WTC11 (cell line): ENCODE data around the gene RPS6KB2. TPM values are rescaled to one million over a fixed set of nuclear protein-coding genes. Genes with fewer than 3 reads are reported as not detected.

Source experiments
- ATAC-seq: fragments of 200-7000 bp; cut with Tn5 transposase; 2 replicates; pipeline ENCODE4 v1.10.0; 2021; ENCODE audit warnings: mild to moderate bottlenecking, moderate library complexity
- CTCF ChIA-PET: fragments of 300-600 bp; sonication (Branson Sonifier 250); formaldehyde crosslinking; loops from one replicate; lab custom pipeline; 2021; ENCODE audit warnings: antibody characterized with exemption; lab: Charles Lee
- POLR2A ChIA-PET: fragments of 350-600 bp; sonication (Branson Sonifier 250); formaldehyde crosslinking; loops from one replicate; lab custom pipeline; 2021; ENCODE audit warnings: antibody characterized with exemption; lab: Charles Lee
- DNase-seq: peaks from one replicate; pipeline ENCODE4 v3.0.0; 2021; ENCODE audit warnings: low spot score
- H3K27ac Mint-ChIP-seq: 2 replicates; pipeline ENCODE4 v1.8.0; 2021; ENCODE audit warnings: mixed read lengths
- H3K27me3 Mint-ChIP-seq: 2 replicates; pipeline ENCODE4 v1.8.0; 2021; ENCODE audit warnings: low read depth, mild to moderate bottlenecking, moderate library complexity, mixed read lengths
- H3K36me3 Mint-ChIP-seq: 2 replicates; pipeline ENCODE4 v1.8.0; 2021; ENCODE audit warnings: mixed read lengths
- H3K4me1 Mint-ChIP-seq: 2 replicates; pipeline ENCODE4 v1.8.0; 2022; ENCODE audit warnings: mixed read lengths
- H3K4me3 Mint-ChIP-seq: 2 replicates; pipeline ENCODE4 v1.8.0; 2021; ENCODE audit warnings: mild to moderate bottlenecking, moderate library complexity, mixed read lengths
- H3K9me3 Mint-ChIP-seq: 2 replicates; pipeline ENCODE4 v1.8.0; 2021; ENCODE audit warnings: mixed read lengths
- EMX1 ChIP-seq: fragments of 250-450 bp; sonication (Bioruptor Pico); IDR thresholded peaks from 2 replicates; pipeline ENCODE4 v1.8.0; 2021; ENCODE audit warnings: mild to moderate bottlenecking
- GABPB1 ChIP-seq: sonication (generic); formaldehyde crosslinking; IDR thresholded peaks from 2 replicates; pipeline ENCODE4 v1.8.1; 2023; ENCODE audit warnings: mild to moderate bottlenecking, missing genetic modification reagents
- JUN ChIP-seq: sonication (generic); formaldehyde crosslinking; IDR thresholded peaks from 2 replicates; pipeline ENCODE4 v1.8.0; 2023; ENCODE audit warnings: mild to moderate bottlenecking, missing genetic modification reagents
- KAT7 ChIP-seq: sonication (generic); formaldehyde crosslinking; IDR thresholded peaks from 2 replicates; pipeline ENCODE4 v1.8.1; 2023; ENCODE audit warnings: missing genetic modification reagents, mild to moderate bottlenecking, borderline replicate concordance
- NFATC4 ChIP-seq: fragments of 250-450 bp; sonication (Bioruptor Pico); IDR thresholded peaks from 2 replicates; pipeline ENCODE4 v1.9.0; 2021; ENCODE audit warnings: mild to moderate bottlenecking
- NFE2L1 ChIP-seq: sonication (generic); formaldehyde crosslinking; IDR thresholded peaks from 2 replicates; pipeline ENCODE4 v1.8.1; 2023; ENCODE audit warnings: missing genetic modification reagents
- NR1H2 ChIP-seq: sonication (generic); formaldehyde crosslinking; IDR thresholded peaks from 2 replicates; pipeline ENCODE4 v1.9.0; 2021; ENCODE audit warnings: mild to moderate bottlenecking, moderate library complexity, missing genetic modification reagents
- NR2C2 ChIP-seq: sonication (generic); formaldehyde crosslinking; IDR thresholded peaks from 2 replicates; pipeline ENCODE4 v1.8.0; 2022; ENCODE audit warnings: mild to moderate bottlenecking, missing genetic modification reagents
- PRRX2 ChIP-seq: fragments of 250-450 bp; sonication (Bioruptor Pico); IDR thresholded peaks from 2 replicates; pipeline ENCODE4 v1.8.0; 2021; ENCODE audit warnings: mild to moderate bottlenecking
- RORB ChIP-seq: fragments of 250-450 bp; sonication (Bioruptor Pico); IDR thresholded peaks from 2 replicates; pipeline ENCODE4 v1.9.0; 2021; ENCODE audit warnings: mild to moderate bottlenecking
- SMAD3 ChIP-seq: sonication (generic); formaldehyde crosslinking; IDR thresholded peaks from 2 replicates; pipeline ENCODE4 v1.8.0; 2022; ENCODE audit warnings: missing genetic modification reagents, mild to moderate bottlenecking, borderline replicate concordance
- SMAD4 ChIP-seq: sonication (generic); formaldehyde crosslinking; IDR thresholded peaks from 2 replicates; pipeline ENCODE4 v1.8.0; 2022; ENCODE audit warnings: mild to moderate bottlenecking, missing genetic modification reagents
- TCF7 ChIP-seq: sonication (generic); formaldehyde crosslinking; IDR thresholded peaks from 2 replicates; pipeline ENCODE4 v1.8.0; 2022; ENCODE audit warnings: mild to moderate bottlenecking, low read depth, missing genetic modification reagents, moderate library complexity
- ZNF219 ChIP-seq: sonication (generic); formaldehyde crosslinking; IDR thresholded peaks from 2 replicates; pipeline ENCODE4 v1.8.0; 2023; ENCODE audit warnings: missing genetic modification reagents, mild to moderate bottlenecking, borderline replicate concordance
- ZNF263 ChIP-seq: sonication (generic); formaldehyde crosslinking; IDR thresholded peaks from 2 replicates; pipeline ENCODE4 v1.8.1; 2022; ENCODE audit warnings: low read depth, mild to moderate bottlenecking, moderate library complexity, missing genetic modification reagents
- ZNF416 ChIP-seq: fragments of 250-450 bp; sonication (Bioruptor Pico); IDR thresholded peaks from 2 replicates; pipeline ENCODE4 v1.9.0; 2021; ENCODE audit warnings: mild to moderate bottlenecking, inconsistent platforms
- total RNA-seq: library from RNA; stranded (reverse); gene quantifications from 3 replicates; pipeline ENCODE4 v1.2.3, GENCODE V29; 2021
- TF ChIP-seq, protein P1 (sequence below): sonication (generic); formaldehyde crosslinking; IDR thresholded peaks from 2 replicates; pipeline ENCODE4 v1.8.0; 2022; ENCODE audit warnings: mild to moderate bottlenecking, missing genetic modification reagents
- TF ChIP-seq, protein P2 (sequence below): fragments of 200-600 bp; IDR thresholded peaks from 2 replicates; pipeline ENCODE4 v1.8.0; 2022; ENCODE audit warnings: antibody characterized with exemption
- TF ChIP-seq, protein P3 (sequence below): fragments of 250-450 bp; sonication (Bioruptor Pico); IDR thresholded peaks from 2 replicates; pipeline ENCODE4 v1.9.0; 2021; ENCODE audit warnings: mild to moderate bottlenecking, borderline replicate concordance
- TF ChIP-seq, protein P4 (sequence below): sonication (generic); formaldehyde crosslinking; IDR thresholded peaks from 2 replicates; pipeline ENCODE4 v1.8.0; 2022; ENCODE audit warnings: mild to moderate bottlenecking, missing genetic modification reagents
- TF ChIP-seq, protein P5 (sequence below): sonication (generic); formaldehyde crosslinking; IDR thresholded peaks from 2 replicates; pipeline ENCODE4 v1.8.1; 2023; ENCODE audit warnings: mild to moderate bottlenecking, missing genetic modification reagents
- TF ChIP-seq, protein P6 (sequence below): sonication (generic); formaldehyde crosslinking; IDR thresholded peaks from 2 replicates; pipeline ENCODE4 v1.8.1; 2023; ENCODE audit warnings: mild to moderate bottlenecking, moderate library complexity, missing genetic modification reagents

The RPS6KB2 gene
- total RNA-seq, 1 experiment from 2014 or later: 54.7 TPM

DNA sequence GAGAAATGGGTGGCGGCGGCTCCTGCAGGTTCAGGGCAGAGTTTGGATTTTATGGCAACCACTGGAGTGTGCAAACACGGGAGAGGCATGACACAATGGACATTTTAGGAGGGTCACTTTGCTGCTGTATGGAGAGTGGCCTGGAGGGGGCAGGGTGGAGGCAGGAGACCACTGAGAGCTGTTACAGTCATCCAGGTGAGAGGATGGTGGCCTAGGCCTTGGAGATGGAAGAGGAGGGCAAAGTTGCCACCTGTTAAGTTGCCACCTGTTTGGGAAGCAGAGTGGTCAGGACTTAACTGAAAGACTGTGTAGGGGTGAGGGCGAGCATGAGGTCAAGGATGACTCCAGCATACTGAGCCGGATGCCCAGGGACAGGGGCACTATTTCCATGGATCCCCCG is 38.8 kb upstream of the RPS6KB2 start:
- CTCF ChIA-PET: interaction anchor here (0.5 to 7.3 kb wide), 31 partner anchors 8 to 156 kb away, joined by 3 to 112 read pairs (median 4); partner anchors contain the start of genes CARNS1, POLD4, PPP1CA and PTPRCAP
- DNase-seq: peak; percentile 82
- peak; percentile 78 for ATAC-seq
- H3K4me3 Mint-ChIP-seq: peak overlapping the region; percentile 61
- peaks cover 15% of the 10 kb centered on the region for H3K27me3 Mint-ChIP-seq
- H3K36me3 Mint-ChIP-seq: peaks cover 11% of the 10 kb centered on the region
- TF ChIP-seq RORB (CRISPR knock-in tag) (no peak), TCF7 (CRISPR knock-in tag) (no peak), SMAD4 (CRISPR knock-in tag) (no peak)
- TF ChIP-seq, protein P1, sequence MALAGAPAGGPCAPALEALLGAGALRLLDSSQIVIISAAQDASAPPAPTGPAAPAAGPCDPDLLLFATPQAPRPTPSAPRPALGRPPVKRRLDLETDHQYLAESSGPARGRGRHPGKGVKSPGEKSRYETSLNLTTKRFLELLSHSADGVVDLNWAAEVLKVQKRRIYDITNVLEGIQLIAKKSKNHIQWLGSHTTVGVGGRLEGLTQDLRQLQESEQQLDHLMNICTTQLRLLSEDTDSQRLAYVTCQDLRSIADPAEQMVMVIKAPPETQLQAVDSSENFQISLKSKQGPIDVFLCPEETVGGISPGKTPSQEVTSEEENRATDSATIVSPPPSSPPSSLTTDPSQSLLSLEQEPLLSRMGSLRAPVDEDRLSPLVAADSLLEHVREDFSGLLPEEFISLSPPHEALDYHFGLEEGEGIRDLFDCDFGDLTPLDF (CRISPR knock-in tag): no peak
- TF ChIP-seq, protein P2, sequence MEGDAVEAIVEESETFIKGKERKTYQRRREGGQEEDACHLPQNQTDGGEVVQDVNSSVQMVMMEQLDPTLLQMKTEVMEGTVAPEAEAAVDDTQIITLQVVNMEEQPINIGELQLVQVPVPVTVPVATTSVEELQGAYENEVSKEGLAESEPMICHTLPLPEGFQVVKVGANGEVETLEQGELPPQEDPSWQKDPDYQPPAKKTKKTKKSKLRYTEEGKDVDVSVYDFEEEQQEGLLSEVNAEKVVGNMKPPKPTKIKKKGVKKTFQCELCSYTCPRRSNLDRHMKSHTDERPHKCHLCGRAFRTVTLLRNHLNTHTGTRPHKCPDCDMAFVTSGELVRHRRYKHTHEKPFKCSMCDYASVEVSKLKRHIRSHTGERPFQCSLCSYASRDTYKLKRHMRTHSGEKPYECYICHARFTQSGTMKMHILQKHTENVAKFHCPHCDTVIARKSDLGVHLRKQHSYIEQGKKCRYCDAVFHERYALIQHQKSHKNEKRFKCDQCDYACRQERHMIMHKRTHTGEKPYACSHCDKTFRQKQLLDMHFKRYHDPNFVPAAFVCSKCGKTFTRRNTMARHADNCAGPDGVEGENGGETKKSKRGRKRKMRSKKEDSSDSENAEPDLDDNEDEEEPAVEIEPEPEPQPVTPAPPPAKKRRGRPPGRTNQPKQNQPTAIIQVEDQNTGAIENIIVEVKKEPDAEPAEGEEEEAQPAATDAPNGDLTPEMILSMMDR: peak; percentile 60
- peaks cover 29% of the 10 kb centered on the region for H3K4me1 Mint-ChIP-seq
- H3K9me3 Mint-ChIP-seq: no peaks in the 10 kb centered on the region
- H3K27ac Mint-ChIP-seq: peak overlapping the region; percentile 75
- POLR2A ChIA-PET: interaction anchor here (0.9 kb wide), 1 partner anchor 12 kb away, joined by 4 read pairs; the partner anchor contains the start of gene PPP1CA

DNA sequence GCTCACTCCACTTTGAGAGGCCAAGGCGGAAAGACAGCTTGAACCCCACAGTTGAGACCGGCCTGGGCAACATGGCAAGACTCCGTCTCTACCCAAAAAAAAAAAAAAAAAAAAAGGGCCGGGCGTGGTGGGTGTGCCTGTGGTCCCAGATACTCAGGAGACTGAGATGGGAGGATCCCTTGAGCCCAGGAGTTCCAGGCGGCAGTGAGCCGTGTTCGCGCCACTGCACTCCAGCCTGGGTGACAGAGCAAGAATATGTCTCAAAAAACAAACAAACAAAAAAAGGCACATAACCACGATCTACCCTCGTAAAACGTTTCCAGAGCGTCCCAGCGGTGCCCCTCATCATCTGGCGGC is 37.4 kb upstream of the RPS6KB2 start:
- Mint-ChIP-seq H3K27me3 (peaks cover under 1% of the 10 kb centered on the region; the same call in 1 of the 2 replicates), H3K9me3 (no peaks in the 10 kb centered on the region), H3K27ac (peak overlapping the region; percentile 85), H3K36me3 (peaks cover 11% of the 10 kb centered on the region), H3K4me3 (peak overlapping the region; percentile 75), H3K4me1 (peaks cover 30% of the 10 kb centered on the region)
- DNase-seq (no peak), ATAC-seq (no peak)
- ChIA-PET CTCF (interaction anchor here (0.6 to 7.3 kb wide), 8 partner anchors 9 to 92 kb away, joined by 3 to 112 read pairs (median 6); partner anchors contain the start of genes AIP, POLD4 and PPP1CA), POLR2A (interaction anchor here (1.7 kb wide), 1 partner anchor 11 kb away, joined by 21 read pairs; the partner anchor contains the start of gene PPP1CA)
- no peak for TF ChIP-seq ZNF219 (CRISPR knock-in tag)
- TF ChIP-seq ZNF416: no peak
- TF ChIP-seq NFE2L1 (CRISPR knock-in tag): no peak
- no peak for TF ChIP-seq JUN
- TF ChIP-seq, protein P3, sequence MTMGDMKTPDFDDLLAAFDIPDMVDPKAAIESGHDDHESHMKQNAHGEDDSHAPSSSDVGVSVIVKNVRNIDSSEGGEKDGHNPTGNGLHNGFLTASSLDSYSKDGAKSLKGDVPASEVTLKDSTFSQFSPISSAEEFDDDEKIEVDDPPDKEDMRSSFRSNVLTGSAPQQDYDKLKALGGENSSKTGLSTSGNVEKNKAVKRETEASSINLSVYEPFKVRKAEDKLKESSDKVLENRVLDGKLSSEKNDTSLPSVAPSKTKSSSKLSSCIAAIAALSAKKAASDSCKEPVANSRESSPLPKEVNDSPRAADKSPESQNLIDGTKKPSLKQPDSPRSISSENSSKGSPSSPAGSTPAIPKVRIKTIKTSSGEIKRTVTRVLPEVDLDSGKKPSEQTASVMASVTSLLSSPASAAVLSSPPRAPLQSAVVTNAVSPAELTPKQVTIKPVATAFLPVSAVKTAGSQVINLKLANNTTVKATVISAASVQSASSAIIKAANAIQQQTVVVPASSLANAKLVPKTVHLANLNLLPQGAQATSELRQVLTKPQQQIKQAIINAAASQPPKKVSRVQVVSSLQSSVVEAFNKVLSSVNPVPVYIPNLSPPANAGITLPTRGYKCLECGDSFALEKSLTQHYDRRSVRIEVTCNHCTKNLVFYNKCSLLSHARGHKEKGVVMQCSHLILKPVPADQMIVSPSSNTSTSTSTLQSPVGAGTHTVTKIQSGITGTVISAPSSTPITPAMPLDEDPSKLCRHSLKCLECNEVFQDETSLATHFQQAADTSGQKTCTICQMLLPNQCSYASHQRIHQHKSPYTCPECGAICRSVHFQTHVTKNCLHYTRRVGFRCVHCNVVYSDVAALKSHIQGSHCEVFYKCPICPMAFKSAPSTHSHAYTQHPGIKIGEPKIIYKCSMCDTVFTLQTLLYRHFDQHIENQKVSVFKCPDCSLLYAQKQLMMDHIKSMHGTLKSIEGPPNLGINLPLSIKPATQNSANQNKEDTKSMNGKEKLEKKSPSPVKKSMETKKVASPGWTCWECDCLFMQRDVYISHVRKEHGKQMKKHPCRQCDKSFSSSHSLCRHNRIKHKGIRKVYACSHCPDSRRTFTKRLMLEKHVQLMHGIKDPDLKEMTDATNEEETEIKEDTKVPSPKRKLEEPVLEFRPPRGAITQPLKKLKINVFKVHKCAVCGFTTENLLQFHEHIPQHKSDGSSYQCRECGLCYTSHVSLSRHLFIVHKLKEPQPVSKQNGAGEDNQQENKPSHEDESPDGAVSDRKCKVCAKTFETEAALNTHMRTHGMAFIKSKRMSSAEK (CRISPR knock-in tag): no peak
- TF ChIP-seq, protein P4, sequence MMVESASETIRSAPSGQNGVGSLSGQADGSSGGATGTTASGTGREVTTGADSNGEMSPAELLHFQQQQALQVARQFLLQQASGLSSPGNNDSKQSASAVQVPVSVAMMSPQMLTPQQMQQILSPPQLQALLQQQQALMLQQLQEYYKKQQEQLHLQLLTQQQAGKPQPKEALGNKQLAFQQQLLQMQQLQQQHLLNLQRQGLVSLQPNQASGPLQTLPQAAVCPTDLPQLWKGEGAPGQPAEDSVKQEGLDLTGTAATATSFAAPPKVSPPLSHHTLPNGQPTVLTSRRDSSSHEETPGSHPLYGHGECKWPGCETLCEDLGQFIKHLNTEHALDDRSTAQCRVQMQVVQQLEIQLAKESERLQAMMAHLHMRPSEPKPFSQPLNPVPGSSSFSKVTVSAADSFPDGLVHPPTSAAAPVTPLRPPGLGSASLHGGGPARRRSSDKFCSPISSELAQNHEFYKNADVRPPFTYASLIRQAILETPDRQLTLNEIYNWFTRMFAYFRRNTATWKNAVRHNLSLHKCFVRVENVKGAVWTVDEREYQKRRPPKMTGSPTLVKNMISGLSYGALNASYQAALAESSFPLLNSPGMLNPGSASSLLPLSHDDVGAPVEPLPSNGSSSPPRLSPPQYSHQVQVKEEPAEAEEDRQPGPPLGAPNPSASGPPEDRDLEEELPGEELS: no peak
- no peak for TF ChIP-seq NFATC4 (CRISPR knock-in tag)
- no peak for TF ChIP-seq GABPB1 (CRISPR knock-in tag)
- TF ChIP-seq, protein P5, sequence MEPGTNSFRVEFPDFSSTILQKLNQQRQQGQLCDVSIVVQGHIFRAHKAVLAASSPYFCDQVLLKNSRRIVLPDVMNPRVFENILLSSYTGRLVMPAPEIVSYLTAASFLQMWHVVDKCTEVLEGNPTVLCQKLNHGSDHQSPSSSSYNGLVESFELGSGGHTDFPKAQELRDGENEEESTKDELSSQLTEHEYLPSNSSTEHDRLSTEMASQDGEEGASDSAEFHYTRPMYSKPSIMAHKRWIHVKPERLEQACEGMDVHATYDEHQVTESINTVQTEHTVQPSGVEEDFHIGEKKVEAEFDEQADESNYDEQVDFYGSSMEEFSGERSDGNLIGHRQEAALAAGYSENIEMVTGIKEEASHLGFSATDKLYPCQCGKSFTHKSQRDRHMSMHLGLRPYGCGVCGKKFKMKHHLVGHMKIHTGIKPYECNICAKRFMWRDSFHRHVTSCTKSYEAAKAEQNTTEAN (CRISPR knock-in tag): no peak
- no peak for TF ChIP-seq KAT7 (CRISPR knock-in tag)
- no peak for TF ChIP-seq TCF7 (CRISPR knock-in tag)
- TF ChIP-seq, protein P1 (CRISPR knock-in tag): no peak
- TF ChIP-seq NR1H2 (CRISPR knock-in tag): no peak
- TF ChIP-seq EMX1 (CRISPR knock-in tag): no peak
- TF ChIP-seq PRRX2 (CRISPR knock-in tag): no peak
- TF ChIP-seq ZNF263 (CRISPR knock-in tag): no peak
- no peak for TF ChIP-seq NR2C2 (CRISPR knock-in tag)
- TF ChIP-seq, protein P6, sequence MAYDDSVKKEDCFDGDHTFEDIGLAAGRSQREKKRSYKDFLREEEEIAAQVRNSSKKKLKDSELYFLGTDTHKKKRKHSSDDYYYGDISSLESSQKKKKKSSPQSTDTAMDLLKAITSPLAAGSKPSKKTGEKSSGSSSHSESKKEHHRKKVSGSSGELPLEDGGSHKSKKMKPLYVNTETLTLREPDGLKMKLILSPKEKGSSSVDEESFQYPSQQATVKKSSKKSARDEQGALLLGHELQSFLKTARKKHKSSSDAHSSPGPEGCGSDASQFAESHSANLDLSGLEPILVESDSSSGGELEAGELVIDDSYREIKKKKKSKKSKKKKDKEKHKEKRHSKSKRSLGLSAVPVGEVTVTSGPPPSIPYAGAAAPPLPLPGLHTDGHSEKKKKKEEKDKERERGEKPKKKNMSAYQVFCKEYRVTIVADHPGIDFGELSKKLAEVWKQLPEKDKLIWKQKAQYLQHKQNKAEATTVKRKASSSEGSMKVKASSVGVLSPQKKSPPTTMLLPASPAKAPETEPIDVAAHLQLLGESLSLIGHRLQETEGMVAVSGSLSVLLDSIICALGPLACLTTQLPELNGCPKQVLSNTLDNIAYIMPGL (CRISPR knock-in tag): no peak
- no peak for TF ChIP-seq SMAD3 (CRISPR knock-in tag)
